Measurements from ENCODE around the gene ERMAP.

DNA sequence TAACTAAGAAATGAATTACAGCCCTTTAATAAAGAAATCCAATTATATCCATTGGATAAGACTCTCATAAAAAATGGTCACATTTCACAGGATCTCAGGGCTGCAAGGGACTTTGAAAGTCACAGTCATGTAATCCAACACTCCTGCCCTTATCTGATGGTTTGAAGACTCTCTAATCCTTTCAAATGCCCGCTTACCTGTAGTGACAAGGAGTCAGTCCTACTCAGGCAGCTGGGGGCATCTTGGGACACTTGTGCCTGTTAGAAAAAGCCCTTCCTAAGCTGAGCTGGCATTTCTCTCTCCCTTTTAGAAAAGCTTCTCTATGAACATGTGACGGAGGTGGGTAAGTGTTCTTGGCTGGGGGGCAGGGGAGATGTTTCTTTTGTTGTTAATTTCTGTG is 18.5 kb downstream of the ERMAP start:
- TF ChIP-seq, protein P1, sequence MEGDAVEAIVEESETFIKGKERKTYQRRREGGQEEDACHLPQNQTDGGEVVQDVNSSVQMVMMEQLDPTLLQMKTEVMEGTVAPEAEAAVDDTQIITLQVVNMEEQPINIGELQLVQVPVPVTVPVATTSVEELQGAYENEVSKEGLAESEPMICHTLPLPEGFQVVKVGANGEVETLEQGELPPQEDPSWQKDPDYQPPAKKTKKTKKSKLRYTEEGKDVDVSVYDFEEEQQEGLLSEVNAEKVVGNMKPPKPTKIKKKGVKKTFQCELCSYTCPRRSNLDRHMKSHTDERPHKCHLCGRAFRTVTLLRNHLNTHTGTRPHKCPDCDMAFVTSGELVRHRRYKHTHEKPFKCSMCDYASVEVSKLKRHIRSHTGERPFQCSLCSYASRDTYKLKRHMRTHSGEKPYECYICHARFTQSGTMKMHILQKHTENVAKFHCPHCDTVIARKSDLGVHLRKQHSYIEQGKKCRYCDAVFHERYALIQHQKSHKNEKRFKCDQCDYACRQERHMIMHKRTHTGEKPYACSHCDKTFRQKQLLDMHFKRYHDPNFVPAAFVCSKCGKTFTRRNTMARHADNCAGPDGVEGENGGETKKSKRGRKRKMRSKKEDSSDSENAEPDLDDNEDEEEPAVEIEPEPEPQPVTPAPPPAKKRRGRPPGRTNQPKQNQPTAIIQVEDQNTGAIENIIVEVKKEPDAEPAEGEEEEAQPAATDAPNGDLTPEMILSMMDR (IDR thresholded peaks at IDR 0.05; ENCODE audit: low read depth, low read length, poor library complexity, severe bottlenecking) = no peak
- TF ChIP-seq EZH2phosphoT487 (IDR thresholded peaks at IDR 0.05; ENCODE audit: borderline replicate concordance, low read length) = no peak

All from DOHH2 (cell line).